Pancreas (tissue), 10 donors: ENCODE measurements around the gene CTNNA3. TPM values are rescaled to one million over a fixed set of nuclear protein-coding genes. Genes with fewer than 3 reads are reported as not detected.
"Not testable (repeated sequence)": the region's sequence is repeated elsewhere in the genome, so short reads cannot be mapped to it uniquely, and the experiment has no call there.

Experiments used
- ATAC-seq, 4 donors: fragments of 200-7000 bp; cut with Tn5 transposase; one replicate each; pipeline versions ENCODE4 v1.8.0 to v1.9.1; 2020; ENCODE audit warnings: mild to moderate bottlenecking in 4 of 4, moderate library complexity in 4 of 4
- DNase-seq, 6 donors: peaks; one replicate each; pipeline ENCODE4 v3.0.0-alpha.2; 2020
- FAIRE-seq: peaks from 2 replicates; lab custom pipeline; 2012; peaks lifted over from hg19 to GRCh38; lab: Jason Lieb, UNC
- H3K27ac ChIP-seq, 4 donors: fragments of 200-600 bp; sonication (generic); 1 replicate in 3 of 4; 2 replicates in 1 of 4; pipeline versions ENCODE4 v1.5.0 to v1.8.0; 2020
- H3K27me3 ChIP-seq, 4 donors: fragments of 200-600 bp; one replicate each; pipeline ENCODE4 v1.8.0; 2021
- H3K36me3 ChIP-seq, 3 donors: fragments of 200-600 bp; sonication (generic) in 1 of 3; one replicate each; pipeline versions ENCODE4 v1.5.0 to v1.8.0; 2020 to 2021
- H3K4me1 ChIP-seq, 3 donors: fragments of 200-600 bp; one replicate each; pipeline ENCODE4 v1.8.0; 2021
- H3K4me3 ChIP-seq, 4 donors: fragments of 200-600 bp; sonication (generic) in 2 of 4; one replicate each; pipeline versions ENCODE4 v1.5.0 to v1.8.0; 2020 to 2021
- H3K9me3 ChIP-seq, 4 donors: fragments of 200-600 bp; one replicate each; pipeline ENCODE4 v1.8.0; 2021
- CTCF ChIP-seq, 4 donors: fragments of 200-600 bp; sonication (generic) in 3 of 4; IDR thresholded peaks; one replicate each; pipeline versions ENCODE4 v1.5.0 to v1.8.0; 2021; ENCODE audit warnings: antibody characterized with exemption in 4 of 4
- WGBS, 2 donors: extraction: QIAGEN DNeasy Blood & Tissue Kit; methylation state at CpG; one replicate each; pipeline ENCODE4 v1.1.7; 2013; 5-methylcytosine and 5-hydroxymethylcytosine counted together
- intact Hi-C, 3 donors: fragments of 100-400 bp; cut with DNase I; formaldehyde crosslinking; loops; one replicate each; pipeline versions ENCODE4 v1.11.1 to v1.14.2; 2022
- polyA plus RNA-seq, 2 donors: library from polyadenylated mRNA; stranded (reverse); fragments of 200-250 nt; gene quantifications; one replicate each; pipeline ENCODE4 v1.2.3, GENCODE V29; 2013
- total RNA-seq, 6 donors: library from RNA; stranded (reverse); fragmentation: NEBNext Ultra II Directional in 4 of 6; extraction: Animal tissue kit (Norgen Biotek cat#: 25700) in 4 of 6; gene quantifications; one replicate each; pipeline versions ENCODE4 v1.2.1 to v1.2.4, GENCODE V29; 2021 to 2023
- donor health status: healthy with polysubstance abuse.
- donor health status: DM: no; HTN: no; CAD: no; lungs with moderate emphysema.
- donor health status: DM: no; HTN: no; CAD: no.
- donor health status: control.
- donor health status: control.
- donor health status: Bipolar disorder and iron deficiency.
- donor health status: DM: yes; HTN: yes; CAD: no.
- donor health status: DM: no; HTN: no; CAD: no.
- donor health status: DM: no; HTN: no; CAD: no.
- donor health status: DM: yes; HTN: yes; CAD: no.

CTNNA3 gene
- total and polyA plus RNA-seq, 8 donors = 0.02 to 0.83 (median 0.21) TPM

DNA sequence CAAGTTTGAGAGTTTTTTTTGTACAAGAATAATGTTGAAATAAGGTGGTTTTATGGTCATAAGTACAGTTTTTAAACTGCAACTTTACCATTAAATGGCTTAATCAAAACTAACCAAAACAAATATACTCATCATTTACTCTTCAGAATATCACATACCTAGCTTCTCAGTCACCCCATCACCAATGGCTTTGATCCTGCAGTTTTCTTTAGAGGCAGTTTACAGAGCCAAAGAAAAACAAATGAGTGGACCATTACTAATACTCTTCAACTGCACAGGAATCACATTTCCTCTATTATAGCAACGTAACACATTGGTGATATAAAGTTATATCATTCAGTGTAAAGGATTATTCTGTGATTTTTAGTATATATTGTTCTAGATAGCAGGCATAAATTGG is 1346.3 kb downstream of the CTNNA3 start:
- H3K4me1 ChIP-seq = no peaks in the 10 kb centered on the region
- no peaks in the 10 kb centered on the region for H3K36me3 ChIP-seq
- no peaks in the 10 kb centered on the region for H3K9me3 ChIP-seq
- FAIRE-seq (no peak), ATAC-seq (no peak), DNase-seq (no peak)
- 44 to 59% methylated on average over 1 of the region's 1 CpG for WGBS, 2 donors
- no peak overlapping the region for H3K4me3 ChIP-seq
- intact Hi-C loops = no loop called here
- H3K27me3 ChIP-seq = no peaks in the 10 kb centered on the region
- TF ChIP-seq CTCF (IDR thresholded peaks at IDR 0.05) = no peak
- no peak overlapping the region for H3K27ac ChIP-seq

GRCh38 chr10:66349076-66349475 is 1346.9 kb downstream of the CTNNA3 start:
- ATAC-seq (no peak), FAIRE-seq (no peak), DNase-seq (no peak)
- intact Hi-C loops = no loop called here
- no peaks in the 10 kb centered on the region for H3K4me1 ChIP-seq
- no peak overlapping the region for H3K4me3 ChIP-seq
- H3K9me3 ChIP-seq = no peaks in the 10 kb centered on the region
- no peaks in the 10 kb centered on the region for H3K36me3 ChIP-seq
- H3K27ac ChIP-seq = no peak overlapping the region
- TF ChIP-seq CTCF (IDR thresholded peaks at IDR 0.05) = no peak
- H3K27me3 ChIP-seq = no peaks in the 10 kb centered on the region
- 67 to 78% methylated on average over 2 of the region's 2 CpGs for WGBS, 2 donors

DNA sequence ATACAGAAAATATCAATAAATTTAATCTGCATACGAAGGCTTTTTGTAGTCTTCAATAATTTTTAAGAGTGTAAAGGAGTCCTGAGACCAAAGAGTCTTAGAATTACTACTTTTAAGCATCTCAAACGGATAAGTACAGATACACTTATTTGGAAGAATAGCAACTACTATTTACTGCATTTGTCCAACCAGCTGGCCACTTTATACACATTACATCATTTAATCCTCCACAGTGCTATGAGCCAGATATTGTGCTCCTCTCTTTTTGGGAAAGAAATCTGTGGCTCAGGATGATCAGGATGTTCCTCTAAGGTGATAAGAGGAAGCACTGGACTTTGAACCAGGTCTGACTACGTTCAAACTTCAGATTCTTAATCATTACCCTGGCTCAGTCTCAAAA is 1358.8 kb downstream of the CTNNA3 start:
- H3K27ac ChIP-seq = no peak overlapping the region

GRCh38 chr10:66336791-66337190 is 1359.2 kb downstream of the CTNNA3 start:
- TF ChIP-seq CTCF (IDR thresholded peaks at IDR 0.05) = no peak
- FAIRE-seq (no peak), DNase-seq (no peak), ATAC-seq (no peak)
- H3K27me3 ChIP-seq = no peaks in the 10 kb centered on the region
- H3K4me1 ChIP-seq = no peaks in the 10 kb centered on the region
- no peaks in the 10 kb centered on the region for H3K36me3 ChIP-seq
- no peak overlapping the region for H3K4me3 ChIP-seq
- intact Hi-C loops = no loop called here
- no peak overlapping the region for H3K27ac ChIP-seq
- no peaks in the 10 kb centered on the region for H3K9me3 ChIP-seq

More for the DNA sequence above, 1358.8 kb downstream of the CTNNA3 start:
- intact Hi-C loops = no loop called here
- Histone ChIP-seq H3K4me1 (no peaks in the 10 kb centered on the region), H3K9me3 (no peaks in the 10 kb centered on the region), H3K36me3 (no peaks in the 10 kb centered on the region), H3K4me3 (no peak overlapping the region), H3K27me3 (no peaks in the 10 kb centered on the region)
- WGBS, 2 donors = 35 to 42% methylated on average over 3 of the region's 3 CpGs
- DNase-seq (no peak), FAIRE-seq (no peak), ATAC-seq (no peak)
- TF ChIP-seq CTCF (IDR thresholded peaks at IDR 0.05) = no peak

DNA sequence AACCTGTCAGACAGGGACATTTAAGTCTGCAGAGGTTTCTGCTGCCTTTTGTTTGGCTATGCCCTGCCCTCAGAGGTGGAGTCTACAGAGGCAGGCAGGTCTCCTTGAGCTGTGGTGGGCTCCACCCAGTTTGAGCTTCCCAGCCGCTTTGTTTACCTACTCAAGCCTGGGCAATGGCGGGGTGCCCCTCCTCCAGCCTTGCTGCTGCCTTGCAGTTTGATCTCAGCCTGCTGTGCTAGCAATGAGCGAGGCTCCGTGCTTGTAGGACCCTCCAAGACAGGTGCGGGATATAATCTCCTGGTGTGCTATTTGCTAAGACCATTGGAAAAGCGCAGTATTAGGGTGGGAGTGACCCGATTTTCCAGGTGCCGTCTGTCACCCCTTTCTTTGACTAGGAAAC is 1360.2 kb downstream of the CTNNA3 start:
- H3K36me3 ChIP-seq, H3K4me1 ChIP-seq, intact Hi-C loops, FAIRE-seq, H3K27ac ChIP-seq, H3K4me3 ChIP-seq, DNase-seq, H3K9me3 ChIP-seq, ATAC-seq, H3K27me3 ChIP-seq: not testable (repeated sequence)
- WGBS, 2 donors = 87 to 92% methylated on average over 8 of the region's 8 CpGs

DNA sequence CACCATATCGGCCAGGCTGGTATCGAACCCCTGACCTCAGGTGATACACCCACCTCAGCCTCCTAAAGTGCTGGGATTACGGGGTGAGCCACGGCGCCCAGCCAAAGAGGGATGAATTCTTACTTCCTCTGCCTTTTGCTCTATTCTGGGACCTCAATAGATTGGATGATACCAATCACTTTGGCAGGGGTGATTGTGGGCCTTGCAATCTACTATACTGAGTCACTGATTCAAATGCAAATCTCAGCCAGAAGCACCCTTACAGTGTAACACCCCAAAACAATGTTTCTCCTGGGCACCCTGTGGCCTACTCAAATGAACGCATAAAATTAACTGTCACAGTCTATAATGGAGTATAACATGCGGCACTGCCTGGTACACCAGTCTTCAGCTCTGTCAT is 1366.8 kb downstream of the CTNNA3 start:
- H3K27ac ChIP-seq = no peak overlapping the region
- DNase-seq (no peak), ATAC-seq (no peak), FAIRE-seq (no peak)
- intact Hi-C loops = no loop called here
- no peak overlapping the region for H3K4me3 ChIP-seq
- 94 to 98% methylated on average over 7 of the region's 7 CpGs for WGBS, 2 donors
- H3K27me3 ChIP-seq = no peaks in the 10 kb centered on the region
- no peaks in the 10 kb centered on the region for H3K4me1 ChIP-seq
- no peaks in the 10 kb centered on the region for H3K36me3 ChIP-seq
- no peak for TF ChIP-seq CTCF (IDR thresholded peaks at IDR 0.05)
- no peaks in the 10 kb centered on the region for H3K9me3 ChIP-seq
